ENCODE measurements around the gene MXI1. TPM values are rescaled to one million over a fixed set of nuclear protein-coding genes. Genes with fewer than 3 reads are reported as not detected.

Gene MXI1
- total RNA-seq, 1 experiment from 2014 or later, result 25.8 TPM

GRCh38 chr10:110222641-110223297 lies 15.4 kb downstream of the MXI1 start:
- peaks cover 3% of the 10 kb centered on the region; the same call in 1 of the 2 replicates for H4K20me1 ChIP-seq (ENCODE audit: insufficient read depth)
- no peak overlapping the region for H3K27ac ChIP-seq
- no TSS peak for BruUV-seq (replicated peaks)
- 0 out of 2 replicates have a peak, but pooled peaks cover 3% of the 10 kb centered on the region for H3K79me2 ChIP-seq (ENCODE audit: low read depth)
- no peaks in the 10 kb centered on the region for H3K9me3 ChIP-seq (ENCODE audit: insufficient read depth, low read depth)
- H2AFZ ChIP-seq, result no peak overlapping the region
- peaks cover 3% of the 10 kb centered on the region; the same call in 1 of the 2 replicates for H3F3A ChIP-seq (ENCODE audit: insufficient read depth, low read depth)
- TF ChIP-seq, protein P1, sequence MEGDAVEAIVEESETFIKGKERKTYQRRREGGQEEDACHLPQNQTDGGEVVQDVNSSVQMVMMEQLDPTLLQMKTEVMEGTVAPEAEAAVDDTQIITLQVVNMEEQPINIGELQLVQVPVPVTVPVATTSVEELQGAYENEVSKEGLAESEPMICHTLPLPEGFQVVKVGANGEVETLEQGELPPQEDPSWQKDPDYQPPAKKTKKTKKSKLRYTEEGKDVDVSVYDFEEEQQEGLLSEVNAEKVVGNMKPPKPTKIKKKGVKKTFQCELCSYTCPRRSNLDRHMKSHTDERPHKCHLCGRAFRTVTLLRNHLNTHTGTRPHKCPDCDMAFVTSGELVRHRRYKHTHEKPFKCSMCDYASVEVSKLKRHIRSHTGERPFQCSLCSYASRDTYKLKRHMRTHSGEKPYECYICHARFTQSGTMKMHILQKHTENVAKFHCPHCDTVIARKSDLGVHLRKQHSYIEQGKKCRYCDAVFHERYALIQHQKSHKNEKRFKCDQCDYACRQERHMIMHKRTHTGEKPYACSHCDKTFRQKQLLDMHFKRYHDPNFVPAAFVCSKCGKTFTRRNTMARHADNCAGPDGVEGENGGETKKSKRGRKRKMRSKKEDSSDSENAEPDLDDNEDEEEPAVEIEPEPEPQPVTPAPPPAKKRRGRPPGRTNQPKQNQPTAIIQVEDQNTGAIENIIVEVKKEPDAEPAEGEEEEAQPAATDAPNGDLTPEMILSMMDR (conservative IDR thresholded peaks at IDR 0.05), result no peak
- TF ChIP-seq EZH2 (IDR thresholded peaks at IDR 0.05; ENCODE audit: low read depth), result no peak
- H3K9me2 ChIP-seq (ENCODE audit: insufficient read depth), result no peaks in the 10 kb centered on the region
- ChIA-PET POLR2A (ENCODE audit: unreplicated experiment) (no interaction called here), CTCF (no interaction called here)
- peaks cover 15% of the 10 kb centered on the region for H3K4me1 ChIP-seq (replicated peaks; ENCODE audit: insufficient read depth)
- H3K27me3 ChIP-seq (ENCODE audit: insufficient read depth, low read depth), result no peaks in the 10 kb centered on the region
- H3K36me3 ChIP-seq (ENCODE audit: low read depth), result no peaks in the 10 kb centered on the region
- DNase-seq, result no peak
- H3K4me3 ChIP-seq, result no peak overlapping the region
- intact Hi-C loops (cut with micrococcal nuclease; ENCODE audit: unreplicated experiment), result no loop called here
- H3K4me2 ChIP-seq, result peak overlapping the region; percentile 76

DNA sequence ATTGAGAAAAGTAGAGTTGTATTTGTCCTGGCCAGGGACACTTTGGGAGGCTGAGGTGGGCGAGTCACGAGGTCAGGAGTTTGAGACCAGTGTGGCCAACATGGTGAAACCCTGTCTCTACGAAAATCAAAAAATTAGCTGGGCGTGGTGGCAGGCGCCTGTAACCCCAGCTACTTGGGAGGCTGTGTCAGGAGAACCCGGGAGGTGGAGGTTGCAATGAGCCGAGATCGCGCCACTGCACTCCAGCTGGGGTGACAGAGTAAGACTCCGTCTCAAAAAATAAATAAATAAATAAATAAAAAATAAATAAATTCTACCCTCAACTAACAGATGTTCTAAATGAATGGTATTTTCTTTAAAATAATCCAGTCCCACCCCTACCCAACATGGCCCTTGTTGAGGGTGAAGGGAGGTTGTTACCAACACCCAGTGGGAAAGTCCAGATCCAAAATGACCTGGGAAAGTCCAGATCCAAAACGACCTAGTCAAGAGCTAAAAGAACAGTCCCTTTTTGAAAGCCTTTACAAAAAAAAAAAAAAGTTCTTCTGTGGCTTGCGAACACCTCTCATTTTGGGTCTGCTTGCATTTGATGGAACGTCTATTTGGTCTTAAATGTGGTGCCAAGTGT lies 16.0 kb downstream of the MXI1 start:
- TF ChIP-seq, protein P1 (conservative IDR thresholded peaks at IDR 0.05), result no peak
- TF ChIP-seq EZH2 (IDR thresholded peaks at IDR 0.05; ENCODE audit: low read depth), result no peak
- Histone ChIP-seq H2AFZ (no peak overlapping the region), H3K4me3 (no peak overlapping the region), H3K27ac (no peak overlapping the region), H3F3A (ENCODE audit: insufficient read depth, low read depth) (peaks cover 3% of the 10 kb centered on the region; the same call in 1 of the 2 replicates), H3K4me2 (no peak overlapping the region), H4K20me1 (ENCODE audit: insufficient read depth) (peaks cover 5% of the 10 kb centered on the region; the same call in 1 of the 2 replicates), H3K9me2 (ENCODE audit: insufficient read depth) (no peaks in the 10 kb centered on the region), H3K79me2 (ENCODE audit: low read depth) (0 out of 2 replicates have a peak, but pooled peaks cover 8% of the 10 kb centered on the region), H3K9me3 (ENCODE audit: insufficient read depth, low read depth) (no peaks in the 10 kb centered on the region), H3K36me3 (ENCODE audit: low read depth) (no peaks in the 10 kb centered on the region), H3K27me3 (ENCODE audit: insufficient read depth, low read depth) (no peaks in the 10 kb centered on the region), H3K4me1 (replicated peaks; ENCODE audit: insufficient read depth) (peaks cover 15% of the 10 kb centered on the region)
- ChIA-PET POLR2A (ENCODE audit: unreplicated experiment) (interaction anchor here (0.6 kb wide), 1 partner anchor 245 kb away, joined by 3 read pairs; no protein-coding TSS in a partner anchor), CTCF (interaction anchor here (0.7 kb wide), 1 partner anchor 86 kb away, joined by 3 read pairs; no protein-coding TSS in a partner anchor)
- DNase-seq, result no peak
- intact Hi-C loops (cut with micrococcal nuclease; ENCODE audit: unreplicated experiment), result no loop called here
- no TSS peak for BruUV-seq (replicated peaks)

DNA sequence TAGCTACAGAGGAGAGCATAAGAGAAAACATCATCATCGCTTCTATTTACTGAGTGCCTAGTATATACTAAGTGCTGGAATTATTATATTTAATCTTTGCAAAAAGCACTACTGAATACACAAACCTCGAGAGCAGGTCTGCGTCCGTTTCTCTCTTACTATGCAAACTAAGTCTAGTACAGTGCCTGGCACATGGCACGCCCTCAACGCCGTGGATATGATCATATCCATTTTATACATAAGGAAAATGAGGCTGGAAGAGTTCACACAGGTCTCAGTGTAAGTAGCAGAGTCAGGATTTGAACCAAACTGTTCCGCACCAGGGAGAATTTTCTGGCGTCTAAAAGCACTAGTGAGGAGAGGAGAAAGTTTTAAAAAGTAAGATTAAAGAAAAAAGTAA lies 17.6 kb downstream of the MXI1 start:
- H3K9me3 ChIP-seq (ENCODE audit: insufficient read depth, low read depth), result no peaks in the 10 kb centered on the region
- no peak overlapping the region; the same call in 1 of the 2 replicates for H2AFZ ChIP-seq
- intact Hi-C loops (cut with micrococcal nuclease; ENCODE audit: unreplicated experiment), result loop anchor here (1.0 to 5.0 kb wide), 4 partner anchors 14 to 340 kb away; no protein-coding TSS in a partner anchor
- H3K9me2 ChIP-seq (ENCODE audit: insufficient read depth), result no peaks in the 10 kb centered on the region
- peak overlapping the region; percentile 82 for H3K4me2 ChIP-seq
- H3F3A ChIP-seq (ENCODE audit: insufficient read depth, low read depth), result peaks cover 3% of the 10 kb centered on the region; the same call in 1 of the 2 replicates
- H3K79me2 ChIP-seq (ENCODE audit: low read depth), result 0 out of 2 replicates have a peak, but pooled peaks cover 8% of the 10 kb centered on the region
- H4K20me1 ChIP-seq (ENCODE audit: insufficient read depth), result peaks cover 5% of the 10 kb centered on the region; the same call in 1 of the 2 replicates
- H3K4me3 ChIP-seq, result peak overlapping the region; percentile 58; the same call in 1 of the 2 replicates
- POLR2A ChIA-PET (ENCODE audit: unreplicated experiment), result no interaction called here
- peaks cover 15% of the 10 kb centered on the region for H3K4me1 ChIP-seq (replicated peaks; ENCODE audit: insufficient read depth)
- no peaks in the 10 kb centered on the region for H3K27me3 ChIP-seq (ENCODE audit: insufficient read depth, low read depth)
- CTCF ChIA-PET, result interaction anchor here (0.5 kb wide), 1 partner anchor 14 kb away, joined by 9 read pairs; no protein-coding TSS in a partner anchor
- no peak for DNase-seq
- no peak overlapping the region for H3K27ac ChIP-seq
- no peaks in the 10 kb centered on the region for H3K36me3 ChIP-seq (ENCODE audit: low read depth)
- TF ChIP-seq, protein P1 (conservative IDR thresholded peaks at IDR 0.05), result no peak
- no peak for TF ChIP-seq EZH2 (IDR thresholded peaks at IDR 0.05; ENCODE audit: low read depth)
- BruUV-seq (replicated peaks), result no TSS peak

Data from PC-9 (cell line).